OCI-LY1 (cell line): ENCODE data around the gene BTBD2.

Experiments
- H2AFZ ChIP-seq: fragments of 200-600 bp; sonication (generic), shearing (Covaris generic); 2 replicates; pipeline ENCODE4 v1.6.0; 2014; ENCODE audit warnings: antibody characterized with exemption, mild to moderate bottlenecking, low read length
- H3F3A ChIP-seq: fragments of 200-600 bp; sonication (generic), shearing (Covaris generic); 2 replicates; pipeline ENCODE4 v1.6.0; 2014; ENCODE audit warnings: mild to moderate bottlenecking, antibody characterized with exemption, low read length, moderate library complexity; ENCODE audit not compliant: insufficient read depth
- H3K27ac ChIP-seq: fragments of 200-600 bp; sonication (generic); 2 replicates; pipeline ENCODE4 v1.5.1; 2014; ENCODE audit warnings: low read length, mixed run types, mild to moderate bottlenecking, low read depth; ENCODE audit not compliant: poor library complexity, severe bottlenecking
- H3K27me3 ChIP-seq: fragments of 200-600 bp; sonication (generic); 2 replicates; pipeline ENCODE4 v1.6.0; 2014; ENCODE audit warnings: antibody characterized with exemption, mild to moderate bottlenecking, low read length, moderate library complexity; ENCODE audit not compliant: insufficient read depth
- H3K36me3 ChIP-seq: fragments of 200-600 bp; sonication (generic); 2 replicates; pipeline ENCODE4 v1.6.1; 2014; ENCODE audit warnings: mild to moderate bottlenecking, antibody characterized with exemption, low read length, moderate library complexity, mixed read lengths; ENCODE audit not compliant: insufficient read depth
- H3K4me1 ChIP-seq: fragments of 200-600 bp; sonication (generic); 2 replicates; pipeline ENCODE4 v1.5.1; 2014; ENCODE audit warnings: mild to moderate bottlenecking, low read length, moderate library complexity; ENCODE audit not compliant: insufficient read depth, severe bottlenecking
- H3K4me2 ChIP-seq: fragments of 200-600 bp; sonication (generic), shearing (Covaris generic); 2 replicates; pipeline ENCODE4 v1.6.1; 2014; ENCODE audit warnings: low read length
- H3K4me3 ChIP-seq: fragments of 200-600 bp; sonication (generic); 2 replicates; pipeline ENCODE4 v1.5.1; 2014; ENCODE audit warnings: low read length, low read depth, mild to moderate bottlenecking, mixed read lengths; ENCODE audit not compliant: poor library complexity, severe bottlenecking
- H3K79me2 ChIP-seq: fragments of 200-600 bp; shearing (Covaris generic); 2 replicates; pipeline ENCODE4 v1.6.1; 2016; ENCODE audit warnings: mixed run types, low read length, mixed read lengths; ENCODE audit not compliant: insufficient read depth
- H3K9ac ChIP-seq: fragments of 200-600 bp; sonication (generic), shearing (Covaris generic); 2 replicates; pipeline ENCODE4 v1.6.1; 2014; ENCODE audit warnings: mild to moderate bottlenecking, low read length, mixed read lengths
- H3K9me2 ChIP-seq: fragments of 200-600 bp; sonication (generic), shearing (Covaris generic); 2 replicates; pipeline ENCODE4 v1.6.1; 2014; ENCODE audit warnings: low read depth, mild to moderate bottlenecking, low read length, mixed read lengths
- H3K9me3 ChIP-seq: fragments of 200-600 bp; shearing (Covaris generic); 2 replicates; pipeline ENCODE4 v1.6.1; 2014; ENCODE audit warnings: low read length, mixed read lengths
- H4K20me1 ChIP-seq: fragments of 200-600 bp; sonication (generic), shearing (Covaris generic); 2 replicates; pipeline ENCODE4 v1.6.0; 2016; ENCODE audit warnings: mild to moderate bottlenecking, low read length; ENCODE audit not compliant: insufficient read depth
- EZH2 ChIP-seq: fragments of 200-600 bp; sonication (generic), shearing (Covaris generic); IDR thresholded peaks from 2 replicates; pipeline ENCODE4 v1.8.0; 2017; ENCODE audit warnings: borderline replicate concordance, mixed run types, mild to moderate bottlenecking, antibody characterized with exemption, low read length, moderate library complexity, mixed read lengths
- TF ChIP-seq, protein P1 (sequence below): fragments of 200-600 bp; sonication (generic), shearing (Covaris generic); IDR thresholded peaks from 2 replicates; pipeline ENCODE4 v1.5.1; 2017; ENCODE audit warnings: mild to moderate bottlenecking, antibody characterized with exemption, low read length, moderate library complexity, mixed read lengths

Gene BTBD2

DNA sequence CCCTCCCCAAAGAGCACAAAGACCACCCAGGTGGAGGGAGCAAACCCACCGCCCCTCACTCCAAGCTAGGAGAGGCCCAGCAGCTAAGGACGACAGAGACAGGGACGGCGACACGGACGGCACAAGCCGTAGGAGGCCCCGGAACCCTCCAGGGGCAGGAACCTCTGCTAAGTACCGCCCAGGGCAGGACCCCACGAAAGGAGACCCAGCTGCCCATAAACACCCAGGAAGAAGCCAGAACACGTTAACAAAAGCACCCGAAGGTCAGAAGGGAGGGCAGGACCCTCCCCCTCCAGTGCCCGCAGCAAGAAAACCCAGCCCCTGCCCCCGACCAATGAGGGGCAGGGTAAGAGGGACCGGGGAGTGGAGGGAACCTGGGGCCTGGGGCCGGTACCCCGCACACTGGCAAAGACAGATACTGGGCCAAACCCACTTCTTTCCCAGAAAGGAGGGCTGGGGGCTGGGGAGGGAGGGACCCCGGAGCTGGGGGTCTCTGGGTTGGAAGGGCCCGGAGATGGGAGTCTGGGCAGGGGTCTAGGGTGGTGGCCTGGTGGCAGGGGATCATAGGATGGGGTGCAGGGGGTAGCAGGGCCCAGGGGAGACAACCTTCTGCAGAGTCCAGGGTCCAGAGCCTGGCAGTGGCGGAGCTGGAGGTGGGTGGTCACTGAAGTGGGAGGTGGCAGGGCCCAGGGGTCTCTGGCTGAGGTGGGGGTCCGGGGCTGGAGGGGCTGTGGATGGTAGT is 2.4 kb downstream of the BTBD2 start:
- Histone ChIP-seq H3K9me3 (no peaks in the 10 kb centered on the region), H3K4me3 (no peak overlapping the region), H3K36me3 (no peaks in the 10 kb centered on the region), H3K4me2 (no peak overlapping the region), H4K20me1 (no peaks in the 10 kb centered on the region), H3K27me3 (no peaks in the 10 kb centered on the region), H3K9me2 (no peaks in the 10 kb centered on the region), H3F3A (no peaks in the 10 kb centered on the region), H3K4me1 (peaks cover 14% of the 10 kb centered on the region), H3K79me2 (no peaks in the 10 kb centered on the region), H3K9ac (no peak overlapping the region), H2AFZ (no peak overlapping the region), H3K27ac (no peak overlapping the region)
- TF ChIP-seq, protein P1, sequence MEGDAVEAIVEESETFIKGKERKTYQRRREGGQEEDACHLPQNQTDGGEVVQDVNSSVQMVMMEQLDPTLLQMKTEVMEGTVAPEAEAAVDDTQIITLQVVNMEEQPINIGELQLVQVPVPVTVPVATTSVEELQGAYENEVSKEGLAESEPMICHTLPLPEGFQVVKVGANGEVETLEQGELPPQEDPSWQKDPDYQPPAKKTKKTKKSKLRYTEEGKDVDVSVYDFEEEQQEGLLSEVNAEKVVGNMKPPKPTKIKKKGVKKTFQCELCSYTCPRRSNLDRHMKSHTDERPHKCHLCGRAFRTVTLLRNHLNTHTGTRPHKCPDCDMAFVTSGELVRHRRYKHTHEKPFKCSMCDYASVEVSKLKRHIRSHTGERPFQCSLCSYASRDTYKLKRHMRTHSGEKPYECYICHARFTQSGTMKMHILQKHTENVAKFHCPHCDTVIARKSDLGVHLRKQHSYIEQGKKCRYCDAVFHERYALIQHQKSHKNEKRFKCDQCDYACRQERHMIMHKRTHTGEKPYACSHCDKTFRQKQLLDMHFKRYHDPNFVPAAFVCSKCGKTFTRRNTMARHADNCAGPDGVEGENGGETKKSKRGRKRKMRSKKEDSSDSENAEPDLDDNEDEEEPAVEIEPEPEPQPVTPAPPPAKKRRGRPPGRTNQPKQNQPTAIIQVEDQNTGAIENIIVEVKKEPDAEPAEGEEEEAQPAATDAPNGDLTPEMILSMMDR: no peak
- TF ChIP-seq EZH2: no peak

DNA sequence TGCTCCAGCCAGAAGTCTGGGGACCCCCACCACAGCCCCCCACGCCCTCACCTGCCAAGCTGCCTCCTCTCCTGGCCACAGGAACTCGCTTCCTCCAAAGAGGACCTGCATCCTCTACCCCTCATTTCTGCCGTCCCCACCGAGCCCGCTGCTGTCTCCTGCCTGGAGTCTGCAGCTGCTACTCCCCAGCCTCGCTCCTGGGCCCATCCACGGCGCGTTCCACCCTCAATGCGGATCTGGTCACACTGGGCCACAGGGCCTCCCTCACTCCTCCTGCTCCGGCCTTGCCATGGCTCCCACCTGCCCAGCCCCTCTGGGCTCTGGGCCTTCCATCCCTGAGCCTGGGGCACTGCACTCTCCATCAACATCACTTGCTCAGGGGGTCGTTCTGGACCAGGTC is 4.3 kb downstream of the BTBD2 start:
- no peaks in the 10 kb centered on the region for H3K9me3 ChIP-seq
- H3K9me2 ChIP-seq: no peaks in the 10 kb centered on the region
- H3K4me1 ChIP-seq: peaks cover 8% of the 10 kb centered on the region
- no peaks in the 10 kb centered on the region for H3F3A ChIP-seq
- H4K20me1 ChIP-seq: no peaks in the 10 kb centered on the region
- no peak overlapping the region for H2AFZ ChIP-seq
- no peaks in the 10 kb centered on the region for H3K79me2 ChIP-seq
- TF ChIP-seq, protein P1: no peak
- no peak for TF ChIP-seq EZH2
- H3K36me3 ChIP-seq: no peaks in the 10 kb centered on the region
- no peak overlapping the region for H3K9ac ChIP-seq
- H3K27ac ChIP-seq: no peak overlapping the region
- no peaks in the 10 kb centered on the region for H3K27me3 ChIP-seq
- H3K4me2 ChIP-seq: no peak overlapping the region
- no peak overlapping the region for H3K4me3 ChIP-seq

DNA sequence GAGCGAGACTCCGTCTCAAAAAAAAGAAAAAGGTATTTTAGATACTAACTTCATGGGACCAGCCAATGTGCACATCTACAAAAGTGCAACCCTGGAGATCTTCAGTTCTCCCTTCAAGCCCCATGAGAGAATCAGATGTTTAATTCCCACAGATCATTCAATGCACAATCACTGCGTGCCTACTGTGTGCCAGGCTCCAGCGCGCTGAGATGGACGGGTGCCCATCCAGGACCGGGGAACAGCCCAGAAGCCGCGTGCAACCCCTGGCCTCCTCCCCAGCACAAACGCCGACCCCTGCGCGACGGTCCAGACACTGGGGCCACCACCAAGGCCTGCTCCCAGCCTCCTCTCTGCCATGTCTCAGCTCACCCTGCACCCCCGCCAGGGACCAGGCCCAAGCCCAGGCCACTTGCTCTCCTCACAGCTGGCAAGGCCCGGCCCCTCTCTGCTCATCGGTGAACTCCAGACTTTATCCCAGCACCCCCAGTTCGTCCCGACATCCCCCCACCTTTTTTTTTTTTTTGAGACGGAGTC is 5.3 kb downstream of the BTBD2 start:
- no peak overlapping the region for H3K9ac ChIP-seq
- no peaks in the 10 kb centered on the region for H3K9me3 ChIP-seq
- H3K4me3 ChIP-seq: no peak overlapping the region
- H3F3A ChIP-seq: no peaks in the 10 kb centered on the region
- H3K36me3 ChIP-seq: no peaks in the 10 kb centered on the region
- H3K27me3 ChIP-seq: no peaks in the 10 kb centered on the region
- no peak for TF ChIP-seq EZH2
- TF ChIP-seq, protein P1: no peak
- H3K79me2 ChIP-seq: no peaks in the 10 kb centered on the region
- H3K9me2 ChIP-seq: no peaks in the 10 kb centered on the region
- H3K4me2 ChIP-seq: no peak overlapping the region
- no peak overlapping the region for H3K27ac ChIP-seq
- H3K4me1 ChIP-seq: peaks cover 7% of the 10 kb centered on the region
- no peaks in the 10 kb centered on the region for H4K20me1 ChIP-seq
- H2AFZ ChIP-seq: no peak overlapping the region
